GM21723 (cell line): ENCODE measurements around the gene SRPX.

ENCODE experiments used
- ATAC-seq: cut with Tn5 transposase; IDR thresholded peaks from one replicate; pipeline ENCODE4 v1.9.1; 2021; ENCODE audit warnings: mild to moderate bottlenecking, moderate library complexity; ENCODE audit not compliant: unreplicated experiment

The SRPX gene

DNA sequence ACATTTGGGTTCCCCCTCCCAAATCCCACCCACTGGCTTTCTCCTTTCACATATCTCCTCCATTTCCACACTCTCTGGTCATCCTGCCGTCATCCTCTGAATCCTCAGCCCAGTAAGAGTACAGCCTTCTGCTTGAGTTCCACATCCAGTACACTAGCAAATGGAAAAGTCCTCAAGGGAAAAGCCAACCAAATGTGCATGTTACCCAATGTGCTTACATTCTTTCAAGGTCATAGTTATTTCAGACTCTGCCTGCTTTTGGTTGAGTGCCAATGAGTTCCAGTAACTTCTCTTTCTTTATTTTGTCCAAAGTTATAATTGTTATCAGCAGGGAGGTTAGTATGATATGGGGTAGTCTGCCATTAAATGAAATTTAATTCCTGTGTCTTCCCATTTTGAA lies 78.1 kb downstream of the SRPX start:
- ATAC-seq = no peak

DNA sequence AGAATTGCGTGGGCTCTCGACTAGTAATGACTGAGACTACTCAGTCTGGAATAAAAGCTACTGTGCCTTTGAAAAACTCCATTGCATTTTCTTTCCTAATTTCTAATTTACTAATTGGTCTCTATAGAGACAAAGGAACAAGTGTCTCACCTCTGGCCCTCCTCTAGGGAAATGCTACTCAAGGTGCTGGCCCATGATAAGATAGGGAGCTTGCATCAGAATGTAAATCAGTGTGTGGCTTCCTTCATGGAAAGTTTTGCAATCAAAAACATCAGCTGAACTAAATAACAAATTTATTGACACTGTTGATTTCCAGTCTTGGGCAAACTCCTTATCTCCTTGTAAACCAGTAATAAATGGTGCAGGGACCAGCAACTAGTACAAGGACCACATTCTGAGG lies 81.8 kb downstream of the SRPX start:
- ATAC-seq = no peak

- no peak for ATAC-seq
Measured at GRCh38 chrX:38138157-38138891, 82.3 kb downstream of the SRPX start.

DNA sequence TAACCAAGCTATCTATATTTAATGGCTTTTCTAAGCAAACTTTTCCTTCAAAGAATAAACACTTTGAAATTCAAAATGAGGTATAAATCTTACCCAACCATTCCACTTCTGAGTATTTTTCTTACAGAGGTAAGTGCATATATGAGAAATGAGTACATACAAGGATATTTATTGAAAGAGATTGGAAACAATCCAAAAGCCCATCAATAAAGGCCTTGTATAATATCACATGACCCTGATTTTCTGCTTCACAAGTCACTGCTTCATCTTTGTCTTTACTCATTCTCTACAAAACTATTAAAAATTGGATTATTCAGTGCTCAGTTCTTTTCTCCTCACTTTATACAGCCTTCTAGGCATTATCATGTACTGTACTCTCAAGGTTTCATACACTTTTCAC lies 91.3 kb downstream of the SRPX start:
- ATAC-seq = no peak

GRCh38 chrX:38127961-38128360 lies 92.7 kb downstream of the SRPX start:
- no peak for ATAC-seq

GRCh38 chrX:38126179-38126578 lies 94.5 kb downstream of the SRPX start:
- no peak for ATAC-seq

DNA sequence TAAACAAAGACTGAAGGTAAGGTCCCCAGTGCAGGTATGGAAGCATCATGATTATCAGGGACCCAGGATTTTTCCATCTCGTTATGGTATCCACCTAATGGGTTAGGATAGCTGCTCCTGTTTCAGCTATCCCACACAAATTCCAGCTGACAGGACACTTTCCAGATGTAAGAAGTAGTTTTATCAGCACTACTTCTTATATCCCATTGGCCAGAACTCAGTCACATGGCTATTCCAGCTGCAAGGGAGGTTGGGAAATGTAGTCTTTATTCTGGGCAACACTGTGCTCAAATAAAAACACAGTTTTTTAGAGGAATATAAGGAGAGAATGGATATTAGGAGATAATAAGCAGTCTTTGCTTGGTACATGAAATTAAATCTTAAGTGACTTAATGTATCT lies 96.7 kb downstream of the SRPX start:
- no peak for ATAC-seq

- no peak for ATAC-seq
Measured at GRCh38 chrX:38117485-38117884, 103.2 kb downstream of the SRPX start.

DNA sequence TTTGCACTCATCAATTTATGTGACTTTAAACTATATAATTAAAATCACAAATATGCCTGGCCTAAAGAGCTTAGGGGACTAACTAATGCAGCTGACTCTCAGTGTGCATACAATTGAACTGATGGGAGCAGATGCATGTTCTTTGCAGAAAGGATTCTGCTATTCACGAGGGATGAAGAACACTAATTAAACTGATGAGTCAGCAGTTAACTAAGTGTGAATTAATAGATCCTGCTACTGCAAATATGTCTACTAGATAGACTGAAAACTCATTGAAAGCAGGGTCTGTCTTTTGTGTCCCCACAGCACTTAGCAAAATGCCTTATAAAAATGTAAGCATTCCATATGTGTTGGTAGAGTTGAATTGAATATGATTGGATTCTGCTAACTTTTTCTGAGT lies 104.0 kb downstream of the SRPX start:
- no peak for ATAC-seq

DNA sequence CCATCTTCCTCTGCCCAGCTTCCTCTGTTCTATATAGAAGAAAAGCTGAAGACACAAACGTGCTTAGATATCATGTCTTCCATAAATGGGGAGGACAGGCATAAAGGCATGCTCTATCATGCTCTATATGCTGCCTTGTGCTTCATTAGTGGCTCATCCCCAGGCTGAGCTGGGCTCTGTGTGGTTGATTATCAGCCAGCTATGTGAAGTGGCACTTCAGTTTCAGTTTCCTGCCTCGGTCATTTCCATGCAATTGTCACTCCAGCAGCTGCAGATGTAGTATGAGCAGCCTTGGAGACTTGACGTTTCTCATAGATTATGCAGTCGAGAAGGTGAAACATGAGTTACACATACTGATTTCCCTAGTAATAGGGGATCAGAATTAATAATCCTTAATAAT lies 108.1 kb downstream of the SRPX start:
- ATAC-seq = no peak

DNA sequence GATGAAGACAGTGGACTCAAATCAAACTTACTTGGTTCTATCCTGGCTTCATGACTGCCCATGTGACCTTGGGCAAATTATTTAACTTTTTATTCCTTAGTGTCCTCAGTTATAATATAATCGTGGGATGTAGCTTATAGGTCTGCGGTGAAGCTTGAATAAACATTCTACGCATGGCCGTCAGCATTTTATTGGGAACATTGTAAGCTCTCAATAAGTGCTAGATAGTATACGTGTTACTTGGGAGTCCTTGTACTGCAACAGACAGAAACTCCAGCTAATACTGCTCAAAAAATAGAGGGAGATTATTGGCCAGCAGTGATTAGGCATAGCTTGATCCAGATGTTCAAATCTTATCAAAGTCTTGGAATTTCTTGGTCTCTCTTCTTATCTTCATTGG lies 109.5 kb downstream of the SRPX start:
- no peak for ATAC-seq

DNA sequence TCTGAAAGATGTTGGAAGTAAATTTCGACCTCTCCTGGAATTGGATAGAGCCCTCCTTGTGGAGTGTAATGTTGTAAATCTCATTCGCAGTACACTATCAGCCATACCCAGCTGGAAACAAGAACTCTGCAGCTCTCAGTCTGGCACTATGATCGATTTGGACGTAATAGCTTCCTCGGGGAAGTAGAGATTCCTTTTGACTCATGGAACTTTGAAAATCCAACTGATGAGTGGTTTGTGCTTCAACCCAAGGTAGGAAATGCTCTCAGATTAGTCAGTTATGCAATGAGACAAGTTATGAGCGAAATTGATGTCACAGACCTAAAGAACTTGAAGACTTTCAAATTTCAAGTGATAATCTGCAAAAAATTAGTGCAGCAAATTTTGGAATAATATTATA lies 110.4 kb downstream of the SRPX start:
- ATAC-seq = no peak

DNA sequence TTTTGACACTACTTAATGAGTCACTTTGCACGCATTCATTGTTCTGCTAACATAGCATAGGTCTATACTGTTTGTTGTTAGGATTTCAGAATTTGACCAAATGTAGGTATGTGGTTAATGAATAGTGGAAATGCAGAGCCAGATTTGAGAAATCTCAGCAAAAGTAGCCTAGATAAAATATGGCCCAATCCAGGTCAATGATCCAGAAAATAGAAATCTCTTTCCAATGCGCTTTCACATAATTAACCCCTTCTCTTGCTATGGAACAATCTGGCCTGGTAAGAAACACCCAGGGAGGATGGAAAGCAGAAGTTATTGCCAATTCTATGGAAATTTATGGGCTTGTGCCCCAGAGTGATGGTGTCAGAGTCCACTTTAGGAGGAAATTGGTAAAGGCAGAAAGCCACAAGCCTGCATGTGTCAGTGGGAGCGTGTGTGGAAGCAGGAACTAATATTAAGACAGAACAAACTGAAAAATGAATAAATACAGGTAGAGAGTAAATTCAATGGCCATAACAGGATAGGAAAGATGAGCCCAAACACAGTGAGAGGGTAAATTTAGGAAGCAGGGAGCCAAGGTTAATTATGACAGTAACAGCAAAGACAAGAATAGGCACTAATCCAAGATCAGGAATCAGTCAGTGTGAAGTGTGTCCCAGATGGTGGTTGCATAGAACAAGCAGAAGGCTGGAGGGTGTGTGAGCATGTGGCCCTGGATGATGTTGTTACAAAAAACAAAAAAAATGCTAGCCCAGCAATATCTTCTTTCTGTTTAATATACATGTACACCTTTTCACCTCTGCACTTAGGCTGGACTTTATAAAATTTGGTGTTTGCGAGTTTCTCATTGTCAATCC lies 111.4 kb downstream of the SRPX start:
- no peak for ATAC-seq

DNA sequence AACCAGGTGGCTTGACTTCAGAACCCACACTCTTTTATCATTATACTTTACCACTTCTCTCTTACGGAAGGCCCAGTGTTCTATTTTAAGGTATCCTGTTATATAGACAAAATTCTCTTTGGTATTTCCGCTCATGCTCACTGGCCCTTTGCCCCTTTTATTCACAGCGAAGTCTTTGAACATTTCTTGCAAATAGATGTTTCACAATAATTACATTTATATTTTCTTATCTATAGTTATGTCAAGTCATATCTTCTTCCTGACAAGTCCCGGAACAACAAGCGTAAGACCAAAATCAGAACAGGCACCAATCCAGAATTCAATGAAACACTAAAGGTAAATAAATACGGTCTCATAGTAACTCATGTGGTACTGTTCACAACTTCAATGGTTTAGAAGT lies 112.3 kb downstream of the SRPX start:
- ATAC-seq = no peak

- ATAC-seq = no peak
Measured at GRCh38 chrX:38106991-38107655, 113.5 kb downstream of the SRPX start.

- no peak for ATAC-seq
Measured at GRCh38 chrX:38105216-38105725, 115.4 kb downstream of the SRPX start.

DNA sequence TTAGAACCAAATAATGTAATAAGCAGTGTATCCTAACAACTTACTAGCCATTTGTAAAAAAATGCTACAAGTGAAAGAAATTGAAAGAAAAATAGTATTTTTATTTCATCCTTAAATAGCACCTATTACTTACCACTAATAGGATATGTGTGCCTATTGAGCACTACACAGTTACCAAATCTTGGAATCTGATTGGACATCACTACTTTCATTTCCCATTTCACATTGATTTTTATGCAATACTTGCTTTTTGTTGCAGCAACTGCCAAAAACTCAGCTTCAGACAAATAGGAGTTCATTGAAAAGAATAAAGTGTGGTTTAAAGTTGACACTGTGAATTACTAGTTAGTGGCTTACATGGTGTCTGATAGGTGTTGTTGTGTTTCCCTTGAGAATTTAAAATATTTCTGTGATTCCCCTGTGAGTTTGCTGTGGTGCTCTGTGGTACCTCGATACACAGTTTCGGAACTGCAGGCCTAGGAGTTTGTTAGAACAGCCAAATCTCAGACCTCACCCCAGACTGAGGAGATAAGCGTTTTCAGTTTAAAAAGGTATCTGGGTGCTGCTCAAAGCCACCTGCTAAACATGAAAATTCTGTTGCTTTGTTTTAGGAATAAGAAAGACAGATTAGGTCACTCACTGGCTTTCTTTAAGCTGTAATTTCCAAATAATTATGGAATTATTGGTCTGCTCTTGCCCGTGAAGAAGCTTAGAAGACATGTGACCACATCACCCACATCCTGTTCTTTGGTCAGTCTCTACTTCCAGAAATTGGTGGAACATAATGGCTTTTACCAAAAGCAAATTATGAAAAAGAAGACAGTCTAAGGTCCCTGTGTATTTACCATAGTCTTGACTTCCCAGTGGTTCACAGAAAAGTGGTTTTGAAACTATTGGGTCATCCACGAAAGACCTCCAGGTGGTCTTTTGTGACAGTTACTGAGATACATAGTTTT lies 116.5 kb downstream of the SRPX start:
- ATAC-seq = peak; percentile 93

GRCh38 chrX:38102875-38103274 lies 117.8 kb downstream of the SRPX start:
- ATAC-seq = no peak

DNA sequence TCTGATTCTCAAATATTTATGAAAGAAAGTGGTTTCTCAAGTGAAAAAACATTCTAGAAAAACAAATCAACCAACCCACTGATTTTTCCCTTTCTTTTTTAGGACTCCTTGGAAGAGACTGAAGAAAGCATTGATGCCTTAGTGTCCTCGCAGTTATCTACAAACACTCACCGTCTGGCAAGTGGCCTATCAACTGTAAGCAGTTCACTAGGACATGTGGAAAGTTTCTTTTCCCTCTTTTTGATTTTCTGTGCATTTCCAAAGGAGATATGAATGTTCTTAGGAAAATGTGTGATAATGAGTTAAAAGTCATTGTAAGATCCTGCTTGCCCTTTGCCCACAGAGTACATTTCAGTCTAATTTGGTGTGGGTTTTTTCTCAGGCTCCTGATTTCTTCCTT lies 118.4 kb downstream of the SRPX start:
- no peak for ATAC-seq

- ATAC-seq = no peak
Measured at GRCh38 chrX:38099688-38100087, 121.0 kb downstream of the SRPX start.
